GM18907 (cell line): ENCODE data around the gene BTN2A1.
A peak's percentile ranks its signal among the peaks of the same experiment; 100 is the strongest.
"Not testable (repeated sequence)": the region's sequence is repeated elsewhere in the genome, so short reads cannot be mapped to it uniquely, and the experiment has no call there.

Source experiments
- ATAC-seq: cut with Tn5 transposase; IDR thresholded peaks from one replicate; pipeline ENCODE4 v1.9.1; 2021; ENCODE audit warnings: mild to moderate bottlenecking, moderate library complexity; ENCODE audit not compliant: unreplicated experiment

BTN2A1 gene

DNA sequence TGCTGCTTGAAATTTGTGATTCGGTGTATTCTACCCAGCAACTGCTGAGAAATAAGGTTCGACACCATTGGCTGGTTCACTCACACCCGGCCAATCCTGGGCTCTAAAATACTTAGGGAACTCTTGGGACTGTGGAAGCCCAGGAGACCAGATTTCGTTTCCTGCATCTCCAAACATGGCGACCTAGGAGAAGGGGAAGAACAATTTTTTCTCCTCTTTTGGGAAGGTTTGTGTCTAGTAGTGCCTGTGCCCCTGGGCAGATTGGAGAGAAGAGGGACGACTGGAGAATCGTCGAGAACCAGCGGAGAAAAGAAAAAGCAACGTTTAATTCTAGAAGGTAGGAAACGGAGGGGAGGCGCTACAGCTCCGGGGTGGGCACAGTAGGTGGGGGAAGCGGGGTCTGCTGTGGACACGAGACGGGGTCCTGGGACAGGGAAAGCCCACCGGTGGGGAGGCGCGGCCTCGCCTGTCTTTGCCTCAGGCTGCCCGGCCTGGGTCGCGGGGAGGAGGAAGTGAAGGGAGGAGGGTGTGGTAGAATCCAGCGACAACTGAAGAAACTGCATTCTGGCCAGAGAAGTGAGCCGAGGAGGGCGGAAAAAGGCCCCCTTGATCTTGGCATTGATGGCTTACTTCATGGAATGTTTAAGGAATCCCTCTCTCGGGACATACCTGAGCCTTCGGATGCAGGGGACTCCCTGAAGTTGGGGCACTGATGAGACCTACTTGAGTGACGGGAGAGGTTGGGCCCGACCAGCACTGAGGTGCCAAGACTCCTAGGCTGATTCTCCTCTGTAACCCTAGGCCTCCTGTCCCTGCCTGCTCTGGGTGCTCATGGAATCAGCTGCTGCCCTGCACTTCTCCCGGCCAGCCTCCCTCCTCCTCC is at the start of gene BTN2A1:
TSS of gene BTN2A1 (plus strand) at position 150 of the 883 bp plus-strand sequence. CDS start at position 832, 682 bp downstream.
- peak; percentile 96 for ATAC-seq

DNA sequence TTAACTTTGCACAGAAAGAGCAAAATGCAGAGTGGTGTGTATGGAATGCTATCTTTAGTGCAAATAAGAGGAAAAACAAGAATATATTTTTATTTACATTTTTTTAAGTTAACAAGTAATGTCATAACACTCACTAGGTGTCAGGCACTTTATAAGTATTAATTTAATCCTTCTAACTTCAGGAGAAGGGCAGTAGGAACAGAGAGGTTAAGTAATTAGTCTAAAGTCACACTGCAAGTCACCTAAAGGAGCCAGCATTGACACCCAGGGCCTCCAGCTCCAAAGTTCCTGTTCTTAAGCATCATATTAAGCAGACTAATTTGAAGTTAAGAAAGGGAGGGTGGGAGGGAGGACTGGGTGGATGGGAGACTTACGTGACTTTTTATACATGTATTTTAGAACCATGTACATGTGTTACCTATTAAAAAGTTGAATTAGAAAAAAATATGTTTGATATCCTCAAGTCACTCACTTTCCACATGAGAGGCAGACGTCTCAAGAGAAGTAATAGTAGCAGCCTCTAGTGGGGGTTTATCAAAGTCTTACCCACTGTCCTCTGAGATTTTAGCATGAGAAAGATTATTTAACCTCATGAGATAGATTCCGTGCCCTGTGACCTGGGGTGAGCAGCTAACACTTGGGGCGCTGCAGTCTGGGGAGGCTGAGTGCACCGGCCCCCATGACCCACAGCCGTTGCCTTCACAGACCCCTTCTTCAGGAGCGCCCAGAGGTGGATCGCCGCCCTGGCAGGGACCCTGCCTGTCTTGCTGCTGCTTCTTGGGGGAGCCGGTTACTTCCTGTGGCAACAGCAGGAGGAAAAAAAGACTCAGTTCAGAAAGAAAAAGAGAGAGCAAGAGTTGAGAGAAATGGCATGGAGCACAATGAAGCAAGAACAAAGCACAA is 48.7 kb upstream of the BTN2A1 start:
- ATAC-seq: no peak

DNA sequence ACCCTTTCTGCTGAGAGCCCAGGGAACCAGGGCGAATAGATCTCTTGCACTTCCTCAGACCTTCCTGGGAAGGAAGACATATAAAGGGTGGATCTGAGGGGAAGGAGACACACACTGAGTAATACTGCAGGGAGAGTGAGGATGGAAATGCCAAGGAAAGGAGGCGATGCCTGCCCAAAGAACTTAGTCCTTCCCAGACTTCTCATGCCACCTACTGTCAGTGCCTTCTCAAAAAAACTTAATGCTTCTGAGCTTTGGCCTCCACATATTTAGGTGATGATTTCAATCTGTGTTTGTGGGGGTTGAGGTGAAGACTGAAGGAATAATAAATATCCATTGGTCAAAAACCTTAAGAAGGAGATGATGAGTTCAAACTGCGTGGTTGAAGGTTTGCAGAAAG is 46.0 kb upstream of the BTN2A1 start:
- no peak for ATAC-seq

DNA sequence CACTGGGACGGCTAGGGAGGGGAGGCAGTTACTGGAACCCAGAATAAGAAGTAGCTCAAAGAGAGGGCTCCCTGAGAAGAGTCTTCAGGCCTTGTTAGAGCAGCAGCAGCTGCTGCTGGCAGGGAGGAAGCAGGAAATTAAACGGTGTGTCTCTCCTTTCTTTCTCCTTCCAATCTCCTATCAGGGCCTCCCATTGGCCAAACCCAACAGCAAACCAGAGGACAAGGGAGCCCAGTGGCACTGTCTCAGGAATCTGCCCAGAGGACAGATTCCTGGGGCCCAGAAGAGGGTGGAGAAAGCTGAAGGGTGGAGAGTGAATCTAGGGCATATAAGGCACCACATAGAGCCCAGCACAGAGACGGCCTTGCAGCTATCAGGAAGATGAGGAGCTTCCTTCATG is 45.5 kb upstream of the BTN2A1 start:
- no peak for ATAC-seq

DNA sequence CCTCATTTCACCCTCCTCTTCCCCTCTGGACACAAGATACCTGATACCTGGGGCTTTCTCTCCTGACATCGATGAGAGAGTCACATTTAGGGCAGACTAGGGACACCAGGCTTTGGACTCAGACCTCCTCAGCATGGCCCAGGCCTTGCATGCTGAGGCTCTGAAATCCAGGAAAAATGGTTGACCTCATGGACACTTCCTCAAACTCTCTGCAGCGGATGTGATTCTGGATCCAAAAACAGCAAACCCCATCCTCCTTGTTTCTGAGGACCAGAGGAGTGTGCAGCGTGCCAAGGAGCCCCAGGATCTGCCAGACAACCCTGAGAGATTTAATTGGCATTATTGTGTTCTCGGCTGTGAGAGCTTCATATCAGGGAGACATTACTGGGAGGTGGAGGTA is 44.8 kb upstream of the BTN2A1 start:
- ATAC-seq: no peak

DNA sequence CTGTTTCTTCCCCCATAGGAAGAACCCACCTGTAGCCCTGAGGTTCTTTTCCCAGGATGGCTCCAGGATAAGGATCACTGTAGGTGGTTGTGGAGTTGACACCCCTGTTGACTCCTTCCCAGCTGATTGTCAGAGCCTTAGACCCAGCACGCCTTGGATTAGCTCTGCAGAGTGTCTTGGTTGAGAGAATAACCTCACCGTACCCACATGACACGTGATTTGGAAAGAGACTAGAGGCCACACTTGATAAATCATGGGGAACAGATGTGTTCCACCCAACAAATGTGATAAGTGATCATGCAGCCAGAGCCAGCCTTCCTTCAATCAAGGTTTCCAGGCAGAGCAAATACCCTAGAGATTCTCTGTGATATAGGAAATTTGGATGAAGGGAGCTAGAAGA is 43.5 kb upstream of the BTN2A1 start:
- no peak for ATAC-seq

DNA sequence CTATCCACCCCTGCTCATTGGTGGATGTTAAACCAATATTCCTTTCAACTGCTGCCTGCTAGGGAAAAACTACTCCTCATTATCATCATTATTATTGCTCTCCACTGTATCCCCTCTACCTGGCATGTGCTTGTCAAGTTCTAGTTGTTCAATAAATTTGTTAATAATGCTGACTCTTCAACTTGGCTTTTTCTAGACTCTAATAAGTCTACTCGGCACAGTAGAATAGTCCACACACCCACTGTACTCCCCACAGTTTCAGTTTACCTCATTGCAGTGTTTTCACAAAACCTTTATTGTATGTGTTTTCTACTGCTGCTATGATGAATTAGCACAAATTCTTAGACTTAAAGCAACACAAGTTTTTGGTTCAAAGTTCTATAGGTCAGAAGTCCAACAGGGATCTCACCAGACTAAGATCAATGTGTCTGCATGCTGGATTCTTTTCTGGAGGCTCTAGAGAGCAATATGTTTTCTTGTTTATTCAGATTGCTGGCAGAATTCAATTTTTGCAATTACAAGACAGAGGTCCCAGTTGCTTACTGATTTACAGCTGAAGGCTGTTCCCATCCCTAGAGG is 42.6 kb upstream of the BTN2A1 start:
- no peak for ATAC-seq

DNA sequence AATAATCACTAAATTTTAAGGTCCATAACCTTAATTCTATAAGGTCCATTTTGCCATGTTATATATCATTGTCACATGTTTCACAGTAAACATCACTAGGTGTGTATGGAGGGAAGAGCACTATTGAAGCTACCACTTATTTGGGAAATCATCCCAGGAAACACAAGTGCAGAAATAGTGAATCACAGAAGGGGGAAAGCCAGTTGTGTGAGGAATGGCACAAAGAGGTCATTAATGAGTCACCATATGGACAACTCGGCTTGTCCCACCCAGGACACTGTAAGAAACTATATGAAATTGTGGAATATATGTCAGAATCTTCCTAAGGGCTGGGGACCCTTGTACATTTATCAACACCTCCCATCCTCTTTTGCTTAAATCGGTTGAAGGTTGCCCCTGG is 42.0 kb upstream of the BTN2A1 start:
- no peak for ATAC-seq

DNA sequence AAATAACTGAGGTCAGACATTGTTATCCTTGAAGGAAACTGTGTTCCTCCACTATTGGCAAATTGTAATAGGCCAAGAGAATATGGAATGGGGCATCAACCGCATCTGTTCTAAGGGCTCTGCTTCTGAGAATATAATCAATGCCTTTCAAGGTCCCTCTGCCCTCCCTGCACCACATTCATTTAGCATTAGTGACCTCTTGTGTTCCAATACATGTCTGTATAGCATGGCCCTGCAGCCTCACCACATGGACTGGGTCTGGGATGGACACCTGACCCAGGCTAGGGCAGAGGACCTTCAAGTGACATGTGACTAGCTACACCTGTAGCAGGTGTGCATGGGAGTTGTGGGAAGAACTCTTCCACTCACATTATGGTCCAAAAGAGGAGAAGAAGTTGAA is 41.5 kb upstream of the BTN2A1 start:
- ATAC-seq: no peak

DNA sequence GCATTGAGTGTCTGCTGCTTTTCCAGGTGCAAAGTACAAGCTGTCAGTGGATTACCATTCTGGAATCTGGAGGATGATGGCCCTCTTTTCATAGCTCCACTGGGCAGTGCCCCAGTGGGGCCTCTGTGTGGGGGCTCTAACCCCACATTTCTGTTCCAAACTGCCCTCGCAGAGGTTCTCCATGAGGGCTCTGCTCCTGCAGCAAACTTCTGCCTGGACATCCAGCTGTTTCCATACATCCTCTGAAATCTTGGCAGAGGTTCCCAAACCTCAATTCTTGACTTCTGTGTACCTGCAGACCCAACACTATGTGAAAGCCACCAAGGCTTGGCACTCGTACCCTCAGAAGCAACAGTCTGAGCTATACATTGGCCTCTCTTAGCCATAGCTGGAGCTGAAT is 39.7 kb upstream of the BTN2A1 start:
- not testable (repeated sequence) for ATAC-seq

DNA sequence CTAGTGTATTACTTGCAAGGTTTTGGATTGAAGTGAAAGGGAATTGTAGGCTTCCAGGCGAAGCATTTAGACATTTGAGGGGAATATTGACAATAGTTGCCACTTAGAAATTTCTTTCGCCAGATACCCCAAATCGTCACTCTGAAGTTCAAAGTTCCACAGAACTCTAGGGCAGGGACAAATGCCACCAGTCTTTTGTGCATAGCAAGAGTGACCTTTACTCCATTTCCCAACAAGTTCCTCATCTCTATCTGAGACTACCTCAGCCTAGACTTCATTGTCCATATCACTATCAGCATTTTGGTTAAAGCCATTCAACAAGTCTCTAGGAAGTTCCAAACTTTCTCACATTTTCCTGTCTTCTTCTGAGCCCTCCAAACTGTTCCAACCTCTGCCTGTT is 39.0 kb upstream of the BTN2A1 start:
- not testable (repeated sequence) for ATAC-seq

DNA sequence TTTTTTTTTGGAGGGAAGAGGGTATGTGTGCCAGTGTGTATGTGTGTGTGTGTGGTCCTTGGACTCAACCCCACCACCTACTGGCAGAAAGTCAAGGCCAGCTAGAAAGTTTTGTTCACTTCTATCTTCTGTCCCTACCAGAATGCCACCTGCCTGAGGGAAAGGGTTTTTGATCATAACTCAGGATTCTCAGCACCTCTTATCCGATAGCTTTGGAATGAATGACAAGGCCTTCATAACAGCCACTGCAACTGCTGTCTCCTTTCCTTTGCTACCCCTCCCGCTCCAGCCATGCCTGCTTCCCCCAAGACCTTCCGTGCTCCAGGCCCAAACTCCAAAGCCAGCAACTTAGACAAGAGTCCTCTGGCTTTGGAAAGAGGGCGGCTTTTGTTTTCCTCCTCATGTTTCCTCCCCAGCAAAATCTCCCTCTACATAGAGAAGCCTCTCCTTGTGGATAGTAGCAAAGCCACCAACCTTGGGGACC is 37.0 kb upstream of the BTN2A1 start:
- ATAC-seq: no peak

DNA sequence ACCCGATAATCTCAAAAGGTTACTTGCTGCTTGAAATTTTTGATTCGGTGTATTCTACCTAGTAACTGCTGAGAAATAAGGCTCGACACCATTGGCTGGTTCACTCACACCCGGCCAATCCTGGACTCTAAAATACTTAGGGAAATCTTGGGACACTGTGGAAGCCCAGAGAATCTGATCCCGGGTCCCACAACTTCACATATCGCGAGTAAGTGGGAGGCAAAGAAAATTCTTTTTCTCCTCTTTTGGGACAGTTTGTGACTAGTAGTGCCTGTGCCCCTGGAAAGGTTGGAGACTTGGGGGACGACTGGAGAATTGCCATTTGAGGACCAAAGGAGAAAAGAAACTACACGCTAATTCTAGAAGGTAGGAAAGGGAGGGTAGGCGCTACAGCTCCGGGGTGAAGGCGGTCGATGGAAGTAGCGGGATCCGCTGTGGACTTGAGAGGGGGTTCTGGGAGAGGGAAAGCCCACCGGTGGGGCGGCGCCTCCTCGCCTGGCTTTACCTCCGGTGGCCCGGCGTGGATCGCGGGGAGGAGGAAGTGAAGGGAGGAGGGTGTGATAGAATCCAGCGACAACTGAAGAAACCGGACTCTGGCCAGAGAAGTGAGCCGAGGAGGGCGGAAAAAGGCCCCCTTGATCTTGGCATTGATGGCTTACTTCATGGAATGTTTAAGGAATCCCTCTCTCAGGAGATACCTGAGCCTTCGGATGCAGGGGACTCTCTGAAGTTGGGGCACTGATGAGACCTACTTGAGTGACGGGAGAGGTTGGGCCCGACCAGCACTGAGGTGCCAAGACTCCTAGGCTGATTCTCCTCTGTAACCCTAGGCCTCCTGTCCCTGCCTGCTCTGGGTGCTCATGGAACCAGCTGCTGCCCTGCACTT is 36.3 kb upstream of the BTN2A1 start:
- peak; percentile 89 for ATAC-seq

DNA sequence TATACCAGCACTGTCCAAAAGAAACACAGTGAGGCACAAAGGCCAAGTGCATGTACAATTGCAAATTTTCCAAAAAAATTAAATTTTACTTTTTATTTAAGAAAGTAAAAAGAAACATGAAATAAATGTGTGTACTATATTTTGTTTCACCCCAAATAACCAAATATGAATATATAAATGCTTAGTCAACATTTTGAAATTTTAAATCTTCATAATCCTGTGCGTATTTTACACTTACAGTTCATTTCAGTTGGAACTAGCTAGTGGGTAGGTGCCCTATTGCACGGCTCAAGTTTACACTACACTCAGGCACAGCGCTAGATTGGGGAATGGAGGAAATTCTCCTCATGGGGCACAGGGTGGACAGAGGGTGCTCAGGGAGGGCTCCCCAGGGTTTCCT is 35.4 kb upstream of the BTN2A1 start:
- no peak for ATAC-seq

DNA sequence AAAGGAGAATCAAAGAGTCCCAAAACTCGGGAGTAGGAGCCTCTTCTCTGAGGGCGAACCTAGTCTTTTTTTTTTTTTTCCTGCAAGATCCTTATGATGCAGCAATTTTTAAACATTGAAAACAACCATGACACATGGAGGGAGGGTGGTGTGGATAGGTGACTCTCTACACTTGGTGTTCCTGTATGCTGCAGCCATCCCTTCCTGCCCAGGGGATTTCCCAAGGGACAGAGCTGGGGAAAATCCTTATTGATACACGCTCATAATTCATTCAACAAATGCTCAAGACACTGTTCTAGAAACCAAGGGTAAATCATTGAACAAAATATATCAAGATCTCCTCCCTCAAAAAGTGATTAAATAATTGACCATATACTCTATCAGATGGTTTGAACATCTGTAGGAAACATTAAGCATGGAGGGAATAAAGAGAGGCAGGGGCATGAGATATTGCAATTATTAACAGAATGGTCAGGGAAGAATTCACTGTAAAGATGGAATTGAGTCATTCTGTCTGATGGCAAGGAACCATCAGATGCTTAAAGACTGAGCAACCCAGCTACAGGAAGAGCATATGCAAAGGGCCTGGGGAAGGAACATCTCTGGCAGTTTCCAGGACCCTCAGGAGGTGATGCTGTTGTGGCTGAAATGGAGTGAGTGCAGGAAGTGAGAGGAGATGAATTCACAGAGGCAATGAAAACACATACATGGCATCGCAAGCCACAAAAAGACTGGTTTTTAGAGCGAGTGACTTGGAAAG is 30.9 kb upstream of the BTN2A1 start:
- no peak for ATAC-seq

DNA sequence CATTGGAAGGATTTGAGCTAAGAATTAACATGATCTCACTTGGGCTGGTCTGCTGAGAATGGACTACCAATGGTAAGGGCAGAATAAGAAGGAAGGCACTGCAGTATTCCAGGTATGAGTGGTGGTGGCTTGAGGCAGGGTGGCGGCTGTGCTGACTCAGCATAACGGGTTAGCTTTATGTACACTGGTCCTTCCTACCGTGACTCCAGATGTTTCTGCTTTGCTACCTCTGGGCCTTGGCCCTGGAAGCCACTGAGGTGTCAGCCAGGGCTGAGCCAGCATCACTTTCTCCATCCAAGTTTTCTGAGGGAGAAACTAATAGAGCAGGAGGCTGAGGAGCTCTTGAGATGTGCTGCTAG is 30.3 kb upstream of the BTN2A1 start:
- no peak for ATAC-seq

DNA sequence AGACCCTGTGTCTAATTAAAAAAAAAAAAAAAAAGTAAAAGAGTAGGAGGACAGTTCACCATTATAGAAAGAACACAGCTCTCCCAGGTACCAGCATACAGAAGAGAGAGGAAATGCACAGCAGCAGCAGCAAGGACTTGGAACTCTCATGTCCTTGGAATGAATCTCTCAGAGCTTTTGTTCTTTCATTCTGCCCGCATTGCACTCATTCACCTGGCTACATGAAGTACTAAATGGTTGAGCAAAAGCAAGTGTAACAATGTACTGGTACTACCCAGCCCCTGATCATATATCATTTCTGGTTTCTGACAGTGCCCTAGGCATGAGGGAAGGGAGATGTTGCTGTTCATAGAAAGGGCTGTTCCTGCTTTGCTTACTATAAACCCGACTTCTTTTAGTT is 29.5 kb upstream of the BTN2A1 start:
- ATAC-seq: no peak

DNA sequence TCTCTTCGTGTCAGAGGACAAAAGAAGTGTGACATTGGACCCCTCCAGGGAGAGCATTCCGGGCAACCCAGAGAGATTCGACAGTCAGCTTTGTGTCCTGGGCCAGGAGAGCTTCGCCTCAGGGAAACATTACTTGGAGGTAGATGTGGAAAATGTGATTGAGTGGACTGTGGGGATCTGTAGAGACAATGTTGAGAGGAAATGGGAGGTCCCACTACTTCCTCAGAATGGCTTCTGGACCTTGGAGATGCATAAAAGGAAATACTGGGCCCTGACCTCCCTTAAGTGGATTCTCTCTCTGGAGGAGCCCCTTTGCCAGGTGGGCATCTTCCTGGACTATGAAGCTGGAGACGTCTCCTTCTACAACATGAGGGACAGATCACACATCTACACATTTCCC is 27.0 kb upstream of the BTN2A1 start:
- ATAC-seq: no peak

DNA sequence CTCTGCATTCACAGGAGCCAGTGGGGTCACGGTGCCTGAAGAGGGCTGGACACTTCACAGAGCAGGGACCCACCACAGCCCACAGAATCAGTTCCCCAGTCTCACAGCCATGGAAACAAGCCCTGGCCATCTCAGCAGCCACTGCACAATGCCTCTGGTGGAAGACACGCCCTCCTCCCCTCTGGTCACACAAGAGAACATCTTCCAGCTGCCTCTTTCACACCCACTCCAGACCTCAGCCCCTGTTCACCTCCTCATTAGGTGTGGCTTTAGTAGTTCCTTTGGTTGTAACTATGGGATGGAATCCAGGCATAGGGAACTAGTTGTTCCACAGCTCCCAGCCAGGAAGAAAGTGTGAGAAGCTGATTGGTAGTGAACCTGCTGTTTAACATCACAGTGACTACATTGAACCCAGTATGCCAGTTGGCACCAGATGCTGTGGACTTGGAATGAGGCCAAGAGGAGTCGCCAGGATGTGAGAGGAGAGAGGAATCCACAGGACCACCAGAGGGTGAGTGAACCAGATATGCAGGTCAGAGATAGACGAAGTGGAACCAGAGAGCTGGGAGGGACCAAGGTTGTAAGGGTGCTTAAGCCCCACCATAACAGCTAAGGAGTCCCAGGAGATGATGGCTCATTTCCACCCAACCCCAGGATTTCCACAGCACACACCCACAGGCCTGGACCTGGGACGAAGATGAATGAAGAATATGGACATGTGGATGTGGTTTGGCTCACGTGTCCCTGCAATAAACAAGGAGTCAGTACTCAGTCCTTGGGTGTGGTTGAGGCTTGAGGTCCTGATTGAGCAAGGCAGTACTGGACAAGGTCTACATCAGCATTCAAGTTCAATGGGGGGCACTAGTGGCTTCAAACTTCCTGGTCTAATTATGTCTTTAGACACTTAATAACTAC is 26.2 kb upstream of the BTN2A1 start:
- ATAC-seq: no peak
